Loucy (cell line): ENCODE results near the gene IL1A.

Experiments
- CTCF ChIP-seq: fragments of 200-600 bp; sonication (generic); conservative IDR thresholded peaks from 2 replicates; pipeline ENCODE4 v1.5.1; 2014; ENCODE audit warnings: mild to moderate bottlenecking, antibody characterized with exemption, low read length
- EZH2phosphoT487 ChIP-seq: fragments of 200-600 bp; IDR thresholded peaks from 2 replicates; pipeline ENCODE4 v1.6.1; 2018; ENCODE audit warnings: antibody characterized with exemption, mild to moderate bottlenecking, moderate library complexity, borderline replicate concordance

GRCh38 chr2:112730216-112730615 lies 54.1 kb downstream of the IL1A start:
- no peak for TF ChIP-seq CTCF
- TF ChIP-seq EZH2phosphoT487, result no peak
